Effector memory CD4-positive, alpha-beta T cell (primary cell): Measurements from ENCODE around the gene ABCA2.

Experiments used
- DNase-seq, 3 donors: peaks; one replicate each; pipeline ENCODE4 v3.0.0-alpha.2; 2020
- H3K27ac ChIP-seq: 2 replicates; pipeline ENCODE4 v1.7.0; 2013; ENCODE audit warnings: mild to moderate bottlenecking, low read length, moderate library complexity; ENCODE audit not compliant: insufficient read depth, poor library complexity, severe bottlenecking
- H3K27me3 ChIP-seq: replicated peaks from 2 replicates; pipeline ENCODE4 v1.7.0; 2013; ENCODE audit warnings: mild to moderate bottlenecking, low read length; ENCODE audit not compliant: insufficient read depth, control insufficient read depth, poor library complexity, severe bottlenecking
- H3K36me3 ChIP-seq: 2 replicates; pipeline ENCODE4 v1.7.0; 2013; ENCODE audit warnings: mild to moderate bottlenecking, low read length, moderate library complexity; ENCODE audit not compliant: control insufficient read depth, insufficient read depth
- H3K4me1 ChIP-seq: 2 replicates; pipeline ENCODE4 v1.7.0; 2013; ENCODE audit warnings: low read length, mild to moderate bottlenecking; ENCODE audit not compliant: control insufficient read depth, insufficient read depth, poor library complexity, severe bottlenecking
- H3K4me3 ChIP-seq: 2 replicates; pipeline ENCODE4 v1.7.0; 2013; ENCODE audit warnings: low read length, low read depth, mild to moderate bottlenecking; ENCODE audit not compliant: insufficient read depth, poor library complexity, severe bottlenecking
- H3K9me3 ChIP-seq: 2 replicates; pipeline ENCODE4 v1.7.0; 2013; ENCODE audit warnings: mild to moderate bottlenecking, low read length, moderate library complexity; ENCODE audit not compliant: control insufficient read depth

Gene ABCA2

DNA sequence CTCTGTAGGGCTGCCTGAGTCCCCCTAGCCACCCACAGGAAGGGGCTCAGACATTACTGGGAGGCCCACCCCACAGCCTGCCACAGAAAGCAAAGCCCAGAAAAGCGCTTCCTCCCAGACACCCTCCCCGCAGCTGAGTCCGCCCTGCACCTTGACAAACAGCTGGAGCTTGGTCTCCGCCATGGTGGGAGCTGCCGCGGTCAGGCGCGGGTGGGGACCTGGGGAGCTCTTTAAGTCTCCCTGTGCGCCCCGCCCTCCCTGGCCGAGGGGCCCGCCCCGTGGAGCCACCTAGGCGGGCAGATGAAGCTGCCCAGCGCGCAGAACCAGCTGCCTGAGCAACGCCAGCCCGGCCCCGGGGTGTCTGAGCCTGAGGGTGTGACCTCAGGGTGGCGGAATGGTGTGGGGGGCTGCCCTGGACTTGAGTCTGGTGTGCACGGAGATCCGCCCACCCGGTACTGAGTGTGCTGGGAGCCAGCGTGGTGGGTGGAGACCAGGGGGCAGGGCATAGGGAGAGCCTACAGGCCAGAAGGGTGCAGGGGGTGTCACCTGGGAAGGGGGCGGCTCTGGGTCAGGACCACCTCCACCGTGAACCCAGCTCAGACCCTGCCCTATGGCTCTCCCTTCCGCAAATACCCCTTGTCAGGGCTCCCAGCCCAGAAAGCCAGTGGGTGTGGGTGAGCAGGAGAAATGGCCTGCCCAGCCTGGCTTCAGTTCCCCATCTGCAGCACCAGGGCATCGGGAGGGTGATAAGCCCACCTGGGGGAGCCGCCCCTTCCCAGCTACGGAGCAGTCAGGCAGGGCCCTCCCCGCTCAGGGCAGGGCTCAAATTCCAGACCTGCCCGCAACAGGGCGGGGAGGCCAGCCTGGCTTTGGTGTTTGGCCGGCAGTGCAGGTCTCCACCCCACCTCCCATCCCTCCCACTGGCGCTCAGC is 31.4 kb downstream of the ABCA2 start, which contains the start of gene CLIC3:
TSS of gene CLIC3 (minus strand) at position 208 of the 932 bp plus-strand sequence. CDS start at position 183, 25 bp downstream.
- Histone ChIP-seq H3K36me3 (peaks cover 14% of the 10 kb centered on the region), H3K9me3 (no peaks in the 10 kb centered on the region), H3K4me3 (peak within 1 kb of the TSS; percentile 37), H3K27ac (peak within 1 kb of the TSS; percentile 60), H3K27me3 (no peaks in the 10 kb centered on the region), H3K4me1 (peaks cover 61% of the 10 kb centered on the region)
- DNase-seq = peak; percentile 37 to 53 (median 45)

DNA sequence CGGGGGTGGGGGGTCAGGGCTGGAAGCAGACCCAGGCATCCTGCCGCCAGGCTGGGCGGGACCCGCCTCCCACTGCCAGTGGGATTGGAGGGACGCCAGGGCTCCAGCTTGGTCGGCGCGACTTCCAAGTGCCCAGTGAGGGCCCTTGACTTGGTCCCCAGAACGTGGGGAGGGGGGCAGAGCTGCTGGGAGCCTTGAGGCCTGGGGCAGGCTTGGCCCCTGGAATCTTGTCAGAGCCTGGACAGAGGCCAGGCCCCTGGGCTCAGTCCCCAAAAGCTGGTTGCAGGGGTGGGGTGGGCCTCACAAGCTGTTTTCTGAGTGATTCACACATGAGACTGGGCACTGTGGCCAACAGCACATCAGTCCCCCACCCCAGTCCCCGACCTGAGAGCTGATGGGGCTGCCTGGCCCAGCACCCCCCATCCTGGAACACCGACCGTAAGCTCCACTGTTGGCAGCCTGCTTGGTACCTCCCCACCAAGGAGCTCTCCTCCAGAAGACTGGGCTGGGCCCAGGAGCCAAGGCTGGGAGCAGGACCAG is 32.2 kb downstream of the ABCA2 start:
- H3K4me3 ChIP-seq = peak overlapping the region; percentile 37
- DNase-seq = no peak
- H3K27me3 ChIP-seq = no peaks in the 10 kb centered on the region
- no peaks in the 10 kb centered on the region for H3K9me3 ChIP-seq
- H3K36me3 ChIP-seq = peaks cover 14% of the 10 kb centered on the region
- H3K4me1 ChIP-seq = peaks cover 61% of the 10 kb centered on the region
- peak overlapping the region; percentile 60 for H3K27ac ChIP-seq

DNA sequence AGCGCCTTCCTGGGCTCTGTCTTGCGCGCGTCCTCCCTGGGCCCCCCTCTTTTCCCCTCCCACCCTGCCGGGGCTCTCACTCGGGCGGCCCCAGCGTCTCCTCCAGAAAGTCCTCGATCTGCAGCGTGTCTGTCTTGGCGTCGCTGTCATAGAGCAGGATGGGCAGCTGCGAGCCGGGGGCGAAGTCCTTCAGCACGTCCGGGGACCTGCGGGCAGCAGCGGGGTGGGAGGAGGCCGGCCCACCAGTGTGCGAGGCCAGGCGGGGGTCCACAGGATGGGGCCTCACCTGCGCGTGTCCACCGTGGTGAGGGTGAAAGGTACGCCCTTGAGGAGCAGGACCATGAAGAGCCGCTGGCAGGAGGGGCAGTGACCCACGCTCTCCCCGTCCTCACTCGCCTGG is 32.7 kb downstream of the ABCA2 start:
- no peaks in the 10 kb centered on the region for H3K9me3 ChIP-seq
- H3K27me3 ChIP-seq = no peaks in the 10 kb centered on the region
- H3K36me3 ChIP-seq = peaks cover 14% of the 10 kb centered on the region
- peaks cover 56% of the 10 kb centered on the region for H3K4me1 ChIP-seq
- H3K27ac ChIP-seq = no peak overlapping the region
- DNase-seq = no peak
- H3K4me3 ChIP-seq = no peak overlapping the region

DNA sequence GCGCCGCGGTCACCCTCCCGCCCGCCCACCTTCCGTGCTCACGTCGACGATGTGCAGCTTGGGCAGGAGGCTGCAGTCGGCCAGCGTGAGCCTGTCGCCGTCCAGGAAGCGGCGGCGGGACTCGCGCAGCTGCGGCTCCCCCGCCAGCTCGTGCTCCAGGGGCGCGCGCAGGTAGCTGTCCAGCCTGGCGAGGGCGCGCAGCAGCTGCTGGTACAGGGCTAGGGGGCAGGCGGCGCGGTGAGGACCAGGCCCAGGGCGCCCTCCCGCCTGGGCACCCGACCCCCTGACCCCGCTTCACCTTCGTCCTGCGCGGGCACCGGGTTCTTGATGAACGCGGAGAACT is 33.2 kb downstream of the ABCA2 start:
- no peak overlapping the region for H3K4me3 ChIP-seq

DNA sequence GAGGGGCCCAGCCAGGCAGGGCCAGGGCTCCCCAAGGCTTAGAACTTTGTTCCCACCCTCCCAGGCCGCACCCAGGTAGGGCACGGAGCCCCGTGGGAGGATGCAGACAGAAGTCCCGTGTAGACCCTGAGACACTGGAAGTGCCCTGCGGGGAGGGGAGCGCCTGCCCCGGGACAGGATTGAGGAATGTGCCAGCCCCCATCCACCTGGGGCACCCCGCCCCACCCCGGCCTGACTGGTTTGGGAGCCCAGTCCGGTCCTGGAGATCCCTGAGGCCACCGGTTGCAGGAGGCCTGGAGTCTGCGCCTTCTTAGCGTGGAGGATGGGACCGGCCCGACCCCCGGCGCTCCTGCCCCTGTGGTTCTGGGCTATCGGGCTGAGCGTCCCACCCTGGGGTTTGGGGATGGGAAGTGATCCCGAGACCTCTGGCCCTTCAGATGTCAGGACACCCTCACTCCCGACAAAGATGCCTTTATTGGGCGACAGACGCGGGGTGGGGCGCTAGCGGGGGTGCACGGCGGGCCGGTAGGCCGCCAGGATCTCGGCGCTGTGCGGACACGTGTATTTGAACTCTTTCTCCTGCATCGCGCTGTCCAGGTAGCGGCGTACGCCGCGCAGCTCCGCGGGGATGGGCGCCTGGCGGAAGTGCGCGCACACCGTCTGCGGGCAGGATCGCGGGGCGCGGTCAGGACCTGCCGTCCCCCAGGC is 33.7 kb downstream of the ABCA2 start:
- no peaks in the 10 kb centered on the region for H3K27me3 ChIP-seq
- no peaks in the 10 kb centered on the region for H3K9me3 ChIP-seq
- peaks cover 14% of the 10 kb centered on the region for H3K36me3 ChIP-seq
- peaks cover 51% of the 10 kb centered on the region for H3K4me1 ChIP-seq
- no peak overlapping the region for H3K4me3 ChIP-seq
- no peak overlapping the region for H3K27ac ChIP-seq
- DNase-seq = no peak

More for the DNA sequence above, 33.2 kb downstream of the ABCA2 start:
- no peak overlapping the region for H3K27ac ChIP-seq
- H3K36me3 ChIP-seq = peaks cover 14% of the 10 kb centered on the region
- no peaks in the 10 kb centered on the region for H3K9me3 ChIP-seq
- H3K4me1 ChIP-seq = peaks cover 52% of the 10 kb centered on the region
- no peaks in the 10 kb centered on the region for H3K27me3 ChIP-seq
- no peak for DNase-seq

GRCh38 chr9:136992819-136993369 is 35.1 kb downstream of the ABCA2 start:
- H3K4me1 ChIP-seq = peaks cover 46% of the 10 kb centered on the region
- H3K9me3 ChIP-seq = no peaks in the 10 kb centered on the region
- no peaks in the 10 kb centered on the region for H3K27me3 ChIP-seq
- no peak for DNase-seq
- peak overlapping the region; percentile 64 for H3K4me3 ChIP-seq
- H3K27ac ChIP-seq = peak overlapping the region; percentile 81
- peaks cover 14% of the 10 kb centered on the region for H3K36me3 ChIP-seq

GRCh38 chr9:136991993-136992818 is 35.8 kb downstream of the ABCA2 start, which contains the start of gene PAXX:
Gene PAXX (plus strand): TSS chr9:136992422. CDS start chr9:136992444, 22 bp downstream.
- peaks cover 40% of the 10 kb centered on the region for H3K4me1 ChIP-seq
- peak within 1 kb of the TSS; percentile 81 for H3K27ac ChIP-seq
- peaks cover 14% of the 10 kb centered on the region for H3K36me3 ChIP-seq
- DNase-seq = peak; percentile 83 to 90 (median 89)
- peak within 1 kb of the TSS; percentile 64 for H3K4me3 ChIP-seq
- no peaks in the 10 kb centered on the region for H3K27me3 ChIP-seq
- no peaks in the 10 kb centered on the region for H3K9me3 ChIP-seq

- Histone ChIP-seq H3K4me3 (no peak overlapping the region), H3K36me3 (peaks cover 14% of the 10 kb centered on the region), H3K4me1 (peaks cover 23% of the 10 kb centered on the region), H3K27ac (no peak overlapping the region), H3K27me3 (peaks cover 7% of the 10 kb centered on the region), H3K9me3 (no peaks in the 10 kb centered on the region)
- DNase-seq = no peak
Measured at GRCh38 chr9:136990242-136990911, 37.7 kb downstream of the ABCA2 start.

- Histone ChIP-seq H3K27ac (no peak overlapping the region), H3K36me3 (peaks cover 5% of the 10 kb centered on the region), H3K9me3 (no peaks in the 10 kb centered on the region), H3K27me3 (peaks cover 20% of the 10 kb centered on the region), H3K4me1 (peaks cover 21% of the 10 kb centered on the region), H3K4me3 (no peak overlapping the region)
- no peak for DNase-seq
Measured at GRCh38 chr9:136988872-136989271, 39.2 kb downstream of the ABCA2 start.
